CD14-positive monocyte (primary cell): ENCODE data around the gene EEIG1. TPM values are rescaled to one million over a fixed set of nuclear protein-coding genes. Genes with fewer than 3 reads are reported as not detected.

Experiments
- DNase-seq, 3 donors: peaks; one replicate each; pipeline ENCODE4 v3.0.0-alpha.2; 2011 to 2022
- H2AFZ ChIP-seq: 2 replicates; pipeline ENCODE4 v1.6.0; 2012; ENCODE audit warnings: mild to moderate bottlenecking, low read depth, low read length, inconsistent platforms; ENCODE audit not compliant: insufficient read depth, poor library complexity, severe bottlenecking
- H3K27ac ChIP-seq, 2 donors: 1 replicate in 1 of 2; 2 replicates in 1 of 2; pipeline ENCODE4 v1.5.1; 2012 to 2013; ENCODE audit warnings: low read length in 2 of 2, control low read depth in 1 of 2, inconsistent platforms in 1 of 2, low read depth in 1 of 2, mild to moderate bottlenecking in 1 of 2
- H3K27me3 ChIP-seq, 2 donors: one replicate each; pipeline versions ENCODE4 v1.6.0 to v1.6.1; 2011 to 2013; ENCODE audit warnings: low read length in 2 of 2; ENCODE audit not compliant: control insufficient read depth in 2 of 2, insufficient read depth in 2 of 2
- H3K36me3 ChIP-seq, 2 donors: replicated peaks in 1 of 2; 1 replicate in 1 of 2; 2 replicates in 1 of 2; pipeline versions ENCODE4 v1.5.1 to v1.6.1; 2012 to 2013; ENCODE audit warnings: low read length in 2 of 2, control low read depth in 1 of 2, inconsistent platforms in 1 of 2, mild to moderate bottlenecking in 1 of 2; ENCODE audit not compliant: insufficient read depth in 2 of 2, control insufficient read depth in 1 of 2
- H3K4me1 ChIP-seq, 2 donors: 1 replicate in 1 of 2; 2 replicates in 1 of 2; pipeline versions ENCODE4 v1.5.1 to v1.6.1; 2012 to 2013; ENCODE audit warnings: low read length in 2 of 2, control low read depth in 1 of 2, inconsistent platforms in 1 of 2, mild to moderate bottlenecking in 1 of 2, moderate library complexity in 1 of 2; ENCODE audit not compliant: insufficient read depth in 2 of 2, control insufficient read depth in 1 of 2
- H3K4me2 ChIP-seq: replicated peaks from 2 replicates; pipeline ENCODE3; 2012; ENCODE audit warnings: low read length, moderate library complexity, mild to moderate bottlenecking; ENCODE audit not compliant: poor library complexity, severe bottlenecking; ENCODE audit errors: extremely low read depth
- H3K4me3 ChIP-seq, 3 experiments: fragments of 200-600 bp in 1 of 3; sonication (generic) in 1 of 3; replicated peaks in 1 of 3; 1 replicate in 2 of 3; 2 replicates in 1 of 3; pipeline ENCODE4 v1.5.1; 2011 to 2013; ENCODE audit warnings: low read length in 3 of 3, mild to moderate bottlenecking in 3 of 3, control low read depth in 2 of 3, low read depth in 2 of 3, inconsistent platforms in 1 of 3, moderate library complexity in 1 of 3
- H3K79me2 ChIP-seq: 2 replicates; pipeline ENCODE4 v1.6.0; 2012; ENCODE audit warnings: mild to moderate bottlenecking, control low read depth, inconsistent platforms, low read length, moderate library complexity; ENCODE audit not compliant: insufficient read depth
- H3K9ac ChIP-seq: 2 replicates; pipeline ENCODE4 v1.6.0; 2017; ENCODE audit warnings: low read length, mild to moderate bottlenecking; ENCODE audit not compliant: insufficient read depth, poor library complexity, severe bottlenecking
- H3K9me3 ChIP-seq, 2 donors: replicated peaks in 1 of 2; 1 replicate in 1 of 2; 2 replicates in 1 of 2; pipeline versions ENCODE4 v1.5.1 to v1.6.1; 2012 to 2013; ENCODE audit warnings: low read length in 2 of 2, control low read depth in 1 of 2; ENCODE audit not compliant: control insufficient read depth in 1 of 2, insufficient read depth in 1 of 2
- H4K20me1 ChIP-seq: 2 replicates; pipeline ENCODE4 v1.6.0; 2012; ENCODE audit warnings: mild to moderate bottlenecking, low read length, control low read depth, moderate library complexity; ENCODE audit not compliant: insufficient read depth
- H3K27ac Mint-ChIP-seq, 7 donors: one replicate each; pipeline ENCODE4 v1.8.0; 2020; ENCODE audit warnings: mild to moderate bottlenecking in 7 of 7, mixed read lengths in 7 of 7, moderate library complexity in 6 of 7, inconsistent platforms in 2 of 7
- H3K27me3 Mint-ChIP-seq, 3 donors: one replicate each; pipeline ENCODE4 v1.8.0; 2021 to 2022; ENCODE audit warnings: low read depth in 3 of 3, mild to moderate bottlenecking in 3 of 3, mixed read lengths in 3 of 3, moderate library complexity in 3 of 3, inconsistent platforms in 1 of 3
- H3K36me3 Mint-ChIP-seq, 2 donors: one replicate each; pipeline ENCODE4 v1.8.0; 2020; ENCODE audit warnings: mixed read lengths in 2 of 2, inconsistent platforms in 1 of 2, mild to moderate bottlenecking in 1 of 2
- H3K4me1 Mint-ChIP-seq: one replicate; pipeline ENCODE4 v1.8.0; 2020; ENCODE audit warnings: mild to moderate bottlenecking, mixed read lengths
- H3K4me3 Mint-ChIP-seq, 2 donors: one replicate each; pipeline ENCODE4 v1.8.0; 2020; ENCODE audit warnings: mild to moderate bottlenecking in 2 of 2, mixed read lengths in 2 of 2, moderate library complexity in 1 of 2
- H3K9me3 Mint-ChIP-seq, 7 donors: one replicate each; pipeline ENCODE4 v1.8.0; 2020 to 2022; ENCODE audit warnings: mixed read lengths in 7 of 7, mild to moderate bottlenecking in 6 of 7, moderate library complexity in 6 of 7, inconsistent platforms in 2 of 7
- WGBS: methylation state at CpG from one replicate; pipeline ENCODE4 v1.1.5; 2013; ENCODE audit warnings: missing lambda C conversion rate; ENCODE audit not compliant: insufficient coverage; 5-methylcytosine and 5-hydroxymethylcytosine counted together
- intact Hi-C, 2 donors: fragments of 100-400 bp; cut with micrococcal nuclease; formaldehyde crosslinking; loops; one replicate each; pipeline versions ENCODE4 v1.15.0 to v1.15.1; 2023
- polyA plus RNA-seq, 3 donors: library from polyadenylated mRNA; depleted of rRNA in 1 of 3; unstranded in 2 of 3; stranded (reverse) in 1 of 3; fragments of 300-500 nt in 2 of 3; fragments of >200 nt in 1 of 3; fragmentation: Illumina TruSeq in 2 of 3; gene quantifications; 1 replicate in 2 of 3; 2 replicates in 1 of 3; pipeline ENCODE4 v1.2.3, GENCODE V29; 2012 to 2021
- TF ChIP-seq, protein P1 (sequence below): fragments of 200-600 bp; IDR thresholded peaks from one replicate; pipeline ENCODE4 v1.8.0; 2022; ENCODE audit warnings: antibody characterized with exemption, mild to moderate bottlenecking

EEIG1 gene
- polyA plus RNA-seq, 3 donors: 0.86 to 2.3 (median 2.1) TPM

DNA sequence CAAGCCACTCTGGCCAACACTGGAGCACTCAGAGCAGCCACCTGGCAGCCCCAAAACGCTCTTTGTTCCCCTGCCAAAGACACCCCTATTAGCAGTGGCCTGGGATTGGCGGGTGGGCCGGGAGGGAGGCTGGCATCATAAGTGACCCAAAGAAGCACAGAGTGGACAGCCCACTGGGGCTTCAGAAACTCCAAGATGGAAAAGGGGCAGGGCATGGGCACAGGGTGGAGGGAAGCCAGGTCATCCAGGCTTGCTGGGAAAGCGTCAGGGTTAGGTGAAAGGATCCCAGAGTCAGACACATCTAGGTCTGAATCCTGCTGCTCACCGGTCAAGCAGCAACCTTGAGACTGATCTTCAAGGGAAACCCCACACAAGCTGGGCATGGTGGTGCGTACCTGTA, 14.8 kb downstream of the EEIG1 start:
- no peaks in the 10 kb centered on the region for H3K9me3 ChIP-seq
- WGBS: 76% methylated on average over 6 of the region's 6 CpGs
- H3K4me1 ChIP-seq: peaks cover 13 to 28% of the 10 kb centered on the region in 2 donors
- no peak for DNase-seq
- TF ChIP-seq, protein P1, sequence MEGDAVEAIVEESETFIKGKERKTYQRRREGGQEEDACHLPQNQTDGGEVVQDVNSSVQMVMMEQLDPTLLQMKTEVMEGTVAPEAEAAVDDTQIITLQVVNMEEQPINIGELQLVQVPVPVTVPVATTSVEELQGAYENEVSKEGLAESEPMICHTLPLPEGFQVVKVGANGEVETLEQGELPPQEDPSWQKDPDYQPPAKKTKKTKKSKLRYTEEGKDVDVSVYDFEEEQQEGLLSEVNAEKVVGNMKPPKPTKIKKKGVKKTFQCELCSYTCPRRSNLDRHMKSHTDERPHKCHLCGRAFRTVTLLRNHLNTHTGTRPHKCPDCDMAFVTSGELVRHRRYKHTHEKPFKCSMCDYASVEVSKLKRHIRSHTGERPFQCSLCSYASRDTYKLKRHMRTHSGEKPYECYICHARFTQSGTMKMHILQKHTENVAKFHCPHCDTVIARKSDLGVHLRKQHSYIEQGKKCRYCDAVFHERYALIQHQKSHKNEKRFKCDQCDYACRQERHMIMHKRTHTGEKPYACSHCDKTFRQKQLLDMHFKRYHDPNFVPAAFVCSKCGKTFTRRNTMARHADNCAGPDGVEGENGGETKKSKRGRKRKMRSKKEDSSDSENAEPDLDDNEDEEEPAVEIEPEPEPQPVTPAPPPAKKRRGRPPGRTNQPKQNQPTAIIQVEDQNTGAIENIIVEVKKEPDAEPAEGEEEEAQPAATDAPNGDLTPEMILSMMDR: no peak
- peak overlapping the region in 1 of 3 experiments; percentile 15 for H3K4me3 ChIP-seq
- Mint-ChIP-seq H3K27me3 (peaks cover 4 to 6% (median 5%) of the 10 kb centered on the region in 3 donors), H3K4me1 (peaks cover 36% of the 10 kb centered on the region), H3K36me3 (peaks cover 0 to 2% of the 10 kb centered on the region in 2 donors), H3K9me3 (peaks cover 0 to 4% (median 0%) of the 10 kb centered on the region in 7 donors), H3K27ac (peak overlapping the region in 2 of 7 donors; percentile 31 to 52), H3K4me3 (peak overlapping the region in 1 of 2 donors; percentile 81)
- peak overlapping the region; percentile 30 for H3K9ac ChIP-seq
- intact Hi-C loops: no loop called here
- no peaks in the 10 kb centered on the region for H3K27me3 ChIP-seq
- H2AFZ ChIP-seq: peak overlapping the region; percentile 66
- peak overlapping the region; percentile 43 for H3K4me2 ChIP-seq
- H3K27ac ChIP-seq: no peak overlapping the region
- H4K20me1 ChIP-seq: no peaks in the 10 kb centered on the region
- no peaks in the 10 kb centered on the region for H3K36me3 ChIP-seq
- no peaks in the 10 kb centered on the region for H3K79me2 ChIP-seq

DNA sequence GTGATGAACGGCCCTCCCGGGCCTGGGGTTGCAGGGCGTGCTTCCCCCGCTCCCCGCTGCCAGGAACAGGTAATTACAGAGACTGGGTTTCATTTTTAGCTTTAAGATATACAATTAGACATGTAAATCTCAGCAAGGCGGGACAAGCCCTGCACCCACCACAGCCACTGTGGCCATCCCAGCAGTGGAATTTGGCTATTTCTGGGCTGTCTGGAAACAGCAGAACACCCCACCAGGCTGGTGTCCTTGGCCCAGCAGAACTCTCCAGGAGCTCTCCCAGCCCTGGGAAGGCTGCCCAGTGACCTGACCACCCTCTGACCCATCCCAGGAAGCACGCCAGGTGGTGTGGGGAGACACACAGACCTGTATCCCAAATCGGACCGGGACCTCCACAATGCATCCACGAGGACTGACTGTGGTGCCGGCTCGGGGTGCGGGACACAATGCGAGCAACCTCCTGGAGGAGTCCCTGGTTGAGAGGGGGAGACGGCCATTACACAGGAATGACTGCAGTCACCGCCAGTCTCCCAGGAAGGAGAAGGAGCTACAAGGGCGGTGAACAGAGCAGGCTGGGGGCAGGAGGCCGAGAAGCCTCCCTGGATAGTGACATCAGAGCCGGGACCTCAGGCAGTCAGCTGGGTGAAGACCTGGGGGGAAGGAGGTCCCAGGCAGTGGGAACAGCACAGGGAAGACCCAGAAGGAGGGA, 17.3 kb downstream of the EEIG1 start:
- H3K4me1 Mint-ChIP-seq: peaks cover 32% of the 10 kb centered on the region
- H3K27ac ChIP-seq: no peak overlapping the region
- TF ChIP-seq, protein P1: no peak
- no peak overlapping the region for H3K4me3 Mint-ChIP-seq
- no peaks in the 10 kb centered on the region for H3K79me2 ChIP-seq
- peaks cover 4 to 8% (median 4%) of the 10 kb centered on the region in 3 donors for H3K27me3 Mint-ChIP-seq
- H3K4me3 ChIP-seq: no peak overlapping the region
- no peaks in the 10 kb centered on the region for H4K20me1 ChIP-seq
- no peaks in the 10 kb centered on the region for H3K27me3 ChIP-seq
- peaks cover 13 to 27% of the 10 kb centered on the region in 2 donors for H3K4me1 ChIP-seq
- no peak overlapping the region for H2AFZ ChIP-seq
- no peaks in the 10 kb centered on the region for H3K9me3 ChIP-seq
- no peak overlapping the region for H3K27ac Mint-ChIP-seq
- intact Hi-C loops: no loop called here
- no peaks in the 10 kb centered on the region for H3K36me3 Mint-ChIP-seq
- 98% methylated on average over 11 of the region's 19 CpGs for WGBS
- H3K4me2 ChIP-seq: no peak overlapping the region
- no peak for DNase-seq
- H3K9ac ChIP-seq: no peak overlapping the region
- peaks cover 0 to 4% (median 0%) of the 10 kb centered on the region in 7 donors for H3K9me3 Mint-ChIP-seq
- no peaks in the 10 kb centered on the region for H3K36me3 ChIP-seq
